SK-N-SH treated with all-trans-retinoic acid at 6 μM for 48 hours (cell line): ENCODE data around the gene MICA.
A peak's percentile ranks its signal among the peaks of the same experiment; 100 is the strongest.

Source experiments
- ATAC-seq: fragments of 200-7000 bp; cut with Tn5 transposase; 3 replicates; pipeline ENCODE4 v1.9.1; 2020; ENCODE audit warnings: mild to moderate bottlenecking, moderate library complexity
- ARNTL ChIP-seq: fragments of 450-650 bp; formaldehyde crosslinking; IDR thresholded peaks from 2 replicates; pipeline ENCODE4 v1.5.0; 2020; ENCODE audit warnings: low read depth, mild to moderate bottlenecking, moderate library complexity, borderline replicate concordance
- BACH2 ChIP-seq: fragments of 250-450 bp; sonication (Bioruptor Pico); IDR thresholded peaks from 2 replicates; pipeline ENCODE4 v1.9.0; 2021; ENCODE audit warnings: mild to moderate bottlenecking, borderline replicate concordance
- CSDC2 ChIP-seq: fragments of 250-450 bp; sonication (Bioruptor Pico); IDR thresholded peaks from 2 replicates; pipeline ENCODE4 v1.5.0; 2020; ENCODE audit warnings: mild to moderate bottlenecking, moderate library complexity
- CSRNP3 ChIP-seq: fragments of 250-450 bp; sonication (Bioruptor Pico); IDR thresholded peaks from 2 replicates; pipeline ENCODE4 v1.5.1; 2021; ENCODE audit warnings: mild to moderate bottlenecking, moderate library complexity
- ESRRG ChIP-seq: fragments of 250-450 bp; sonication (Bioruptor Pico); IDR thresholded peaks from 2 replicates; pipeline ENCODE4 v1.6.1; 2021; ENCODE audit warnings: mild to moderate bottlenecking
- GLIS3 ChIP-seq: fragments of 250-450 bp; sonication (Bioruptor Pico); IDR thresholded peaks from 2 replicates; pipeline ENCODE4 v1.5.0; 2020; ENCODE audit warnings: mild to moderate bottlenecking, moderate library complexity
- ISL1 ChIP-seq: fragments of 250-450 bp; sonication (Bioruptor Pico); IDR thresholded peaks from 2 replicates; pipeline ENCODE4 v2.1.2; 2022; ENCODE audit warnings: mild to moderate bottlenecking, moderate library complexity
- PPARA ChIP-seq: fragments of 250-450 bp; sonication (Bioruptor Pico); IDR thresholded peaks from 2 replicates; pipeline ENCODE4 v1.5.0; 2020; ENCODE audit warnings: mild to moderate bottlenecking, borderline replicate concordance
- RARB ChIP-seq: fragments of 250-450 bp; sonication (Bioruptor Pico); IDR thresholded peaks from 2 replicates; pipeline ENCODE4 v1.8.0; 2021; ENCODE audit warnings: mild to moderate bottlenecking, moderate library complexity
- SNAI2 ChIP-seq: fragments of 250-450 bp; sonication (Bioruptor Pico); IDR thresholded peaks from 2 replicates; pipeline ENCODE4 v1.5.0; 2020; ENCODE audit warnings: mild to moderate bottlenecking, moderate library complexity
- TCF4 ChIP-seq: fragments of 250-450 bp; sonication (Bioruptor Pico); IDR thresholded peaks from 2 replicates; pipeline ENCODE4 v1.8.0; 2021; ENCODE audit warnings: mild to moderate bottlenecking, moderate library complexity, borderline replicate concordance
- ZC3H10 ChIP-seq: fragments of 250-450 bp; sonication (Bioruptor Pico); IDR thresholded peaks from 2 replicates; pipeline ENCODE4 v1.5.1; 2021; ENCODE audit warnings: mild to moderate bottlenecking, moderate library complexity
- ZFP3 ChIP-seq: fragments of 250-450 bp; sonication (Bioruptor Pico); IDR thresholded peaks from 2 replicates; pipeline ENCODE4 v1.5.0; 2020; ENCODE audit warnings: mild to moderate bottlenecking, moderate library complexity
- ZFP30 ChIP-seq: fragments of 450-650 bp; formaldehyde crosslinking; IDR thresholded peaks from 2 replicates; pipeline ENCODE4 v1.5.0; 2022; ENCODE audit warnings: mild to moderate bottlenecking, moderate library complexity
- ZNF565 ChIP-seq: fragments of 450-650 bp; formaldehyde crosslinking; conservative IDR thresholded peaks from 2 replicates; pipeline ENCODE4 v1.5.0; 2020; ENCODE audit warnings: low read depth, mild to moderate bottlenecking, moderate library complexity
- ZNF70 ChIP-seq: fragments of 450-650 bp; formaldehyde crosslinking; IDR thresholded peaks from 2 replicates; pipeline ENCODE4 v1.5.0; 2020; ENCODE audit warnings: mild to moderate bottlenecking, moderate library complexity
- ZNF8 ChIP-seq: fragments of 450-650 bp; formaldehyde crosslinking; IDR thresholded peaks from 2 replicates; pipeline ENCODE4 v1.5.0; 2020; ENCODE audit warnings: mild to moderate bottlenecking, moderate library complexity
- TF ChIP-seq, protein P1 (sequence below): fragments of 250-450 bp; sonication (Bioruptor Pico); IDR thresholded peaks from 2 replicates; pipeline ENCODE4 v1.5.1; 2020; ENCODE audit warnings: low read depth, mild to moderate bottlenecking, moderate library complexity
- TF ChIP-seq, protein P2 (sequence below): fragments of 250-450 bp; sonication (Bioruptor Pico); IDR thresholded peaks from 2 replicates; pipeline ENCODE4 v1.8.0; 2020; ENCODE audit warnings: mild to moderate bottlenecking, moderate library complexity, borderline replicate concordance
- TF ChIP-seq, protein P3 (sequence below): fragments of 250-450 bp; sonication (Bioruptor Pico); IDR thresholded peaks from 2 replicates; pipeline ENCODE4 v1.5.0; 2020; ENCODE audit warnings: mild to moderate bottlenecking, moderate library complexity

MICA gene

DNA sequence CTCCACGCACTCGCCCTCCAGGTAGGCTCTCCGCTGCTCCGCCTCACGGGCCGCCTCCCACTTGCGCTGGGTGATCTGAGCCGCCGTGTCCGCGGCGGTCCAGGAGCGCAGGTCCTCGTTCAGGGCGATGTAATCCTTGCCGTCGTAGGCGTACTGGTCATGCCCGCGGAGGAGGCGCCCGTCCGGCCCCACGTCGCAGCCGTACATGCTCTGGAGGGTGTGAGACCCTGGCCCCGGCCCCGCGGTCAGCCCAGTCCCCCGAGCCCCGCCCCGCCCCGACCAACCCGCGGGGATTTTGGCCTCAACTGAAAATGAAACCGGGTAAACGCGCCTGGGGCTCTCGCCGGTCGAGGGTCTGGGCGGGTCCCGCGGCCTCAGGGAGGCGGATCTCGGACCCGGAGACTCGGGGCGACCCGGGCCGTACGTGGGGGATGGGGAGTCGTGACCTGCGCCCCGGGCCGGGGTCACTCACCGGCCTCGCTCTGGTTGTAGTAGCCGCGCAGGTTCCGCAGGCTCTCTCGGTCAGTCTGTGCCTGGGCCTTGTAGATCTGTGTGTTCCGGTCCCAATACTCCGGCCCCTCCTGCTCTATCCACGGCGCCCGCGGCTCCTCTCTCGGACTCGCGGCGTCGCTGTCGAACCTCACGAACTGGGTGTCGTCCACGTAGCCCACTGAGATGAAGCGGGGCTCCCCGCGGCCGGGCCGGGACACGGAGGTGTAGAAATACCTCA lies 47.0 kb upstream of the MICA start:
- ATAC-seq: peak; percentile 54
- TF ChIP-seq, protein P1, sequence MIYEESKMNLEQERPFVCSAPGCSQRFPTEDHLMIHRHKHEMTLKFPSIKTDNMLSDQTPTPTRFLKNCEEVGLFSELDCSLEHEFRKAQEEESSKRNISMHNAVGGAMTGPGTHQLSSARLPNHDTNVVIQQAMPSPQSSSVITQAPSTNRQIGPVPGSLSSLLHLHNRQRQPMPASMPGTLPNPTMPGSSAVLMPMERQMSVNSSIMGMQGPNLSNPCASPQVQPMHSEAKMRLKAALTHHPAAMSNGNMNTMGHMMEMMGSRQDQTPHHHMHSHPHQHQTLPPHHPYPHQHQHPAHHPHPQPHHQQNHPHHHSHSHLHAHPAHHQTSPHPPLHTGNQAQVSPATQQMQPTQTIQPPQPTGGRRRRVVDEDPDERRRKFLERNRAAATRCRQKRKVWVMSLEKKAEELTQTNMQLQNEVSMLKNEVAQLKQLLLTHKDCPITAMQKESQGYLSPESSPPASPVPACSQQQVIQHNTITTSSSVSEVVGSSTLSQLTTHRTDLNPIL (CRISPR knock-in tag): no peak
- TF ChIP-seq TCF4 (no peak), ZNF8 (no peak)

- TF ChIP-seq ARNTL: no peak
- ATAC-seq: peak; percentile 97
Observed at GRCh38 chr6:31356946-31357466, 46.4 kb upstream of the MICA start, which contains the start of gene HLA-B. Gene HLA-B, minus strand, starts transcription at chr6:31357179. Its CDS starts 21 bp downstream, at chr6:31357158.

GRCh38 chr6:31357886-31358285 lies 45.5 kb upstream of the MICA start:
- 0 out of 3 replicates have a peak, but pooled peaks have one; percentile 10 for ATAC-seq
- TF ChIP-seq, protein P2, sequence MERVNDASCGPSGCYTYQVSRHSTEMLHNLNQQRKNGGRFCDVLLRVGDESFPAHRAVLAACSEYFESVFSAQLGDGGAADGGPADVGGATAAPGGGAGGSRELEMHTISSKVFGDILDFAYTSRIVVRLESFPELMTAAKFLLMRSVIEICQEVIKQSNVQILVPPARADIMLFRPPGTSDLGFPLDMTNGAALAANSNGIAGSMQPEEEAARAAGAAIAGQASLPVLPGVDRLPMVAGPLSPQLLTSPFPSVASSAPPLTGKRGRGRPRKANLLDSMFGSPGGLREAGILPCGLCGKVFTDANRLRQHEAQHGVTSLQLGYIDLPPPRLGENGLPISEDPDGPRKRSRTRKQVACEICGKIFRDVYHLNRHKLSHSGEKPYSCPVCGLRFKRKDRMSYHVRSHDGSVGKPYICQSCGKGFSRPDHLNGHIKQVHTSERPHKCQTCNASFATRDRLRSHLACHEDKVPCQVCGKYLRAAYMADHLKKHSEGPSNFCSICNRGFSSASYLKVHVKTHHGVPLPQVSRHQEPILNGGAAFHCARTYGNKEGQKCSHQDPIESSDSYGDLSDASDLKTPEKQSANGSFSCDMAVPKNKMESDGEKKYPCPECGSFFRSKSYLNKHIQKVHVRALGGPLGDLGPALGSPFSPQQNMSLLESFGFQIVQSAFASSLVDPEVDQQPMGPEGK (CRISPR knock-in tag): no peak
- TF ChIP-seq, protein P3, sequence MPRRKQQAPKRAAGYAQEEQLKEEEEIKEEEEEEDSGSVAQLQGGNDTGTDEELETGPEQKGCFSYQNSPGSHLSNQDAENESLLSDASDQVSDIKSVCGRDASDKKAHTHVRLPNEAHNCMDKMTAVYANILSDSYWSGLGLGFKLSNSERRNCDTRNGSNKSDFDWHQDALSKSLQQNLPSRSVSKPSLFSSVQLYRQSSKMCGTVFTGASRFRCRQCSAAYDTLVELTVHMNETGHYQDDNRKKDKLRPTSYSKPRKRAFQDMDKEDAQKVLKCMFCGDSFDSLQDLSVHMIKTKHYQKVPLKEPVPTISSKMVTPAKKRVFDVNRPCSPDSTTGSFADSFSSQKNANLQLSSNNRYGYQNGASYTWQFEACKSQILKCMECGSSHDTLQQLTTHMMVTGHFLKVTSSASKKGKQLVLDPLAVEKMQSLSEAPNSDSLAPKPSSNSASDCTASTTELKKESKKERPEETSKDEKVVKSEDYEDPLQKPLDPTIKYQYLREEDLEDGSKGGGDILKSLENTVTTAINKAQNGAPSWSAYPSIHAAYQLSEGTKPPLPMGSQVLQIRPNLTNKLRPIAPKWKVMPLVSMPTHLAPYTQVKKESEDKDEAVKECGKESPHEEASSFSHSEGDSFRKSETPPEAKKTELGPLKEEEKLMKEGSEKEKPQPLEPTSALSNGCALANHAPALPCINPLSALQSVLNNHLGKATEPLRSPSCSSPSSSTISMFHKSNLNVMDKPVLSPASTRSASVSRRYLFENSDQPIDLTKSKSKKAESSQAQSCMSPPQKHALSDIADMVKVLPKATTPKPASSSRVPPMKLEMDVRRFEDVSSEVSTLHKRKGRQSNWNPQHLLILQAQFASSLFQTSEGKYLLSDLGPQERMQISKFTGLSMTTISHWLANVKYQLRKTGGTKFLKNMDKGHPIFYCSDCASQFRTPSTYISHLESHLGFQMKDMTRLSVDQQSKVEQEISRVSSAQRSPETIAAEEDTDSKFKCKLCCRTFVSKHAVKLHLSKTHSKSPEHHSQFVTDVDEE (CRISPR knock-in tag): no peak
- no peak for TF ChIP-seq ZFP3 (CRISPR knock-in tag)
- no peak for TF ChIP-seq ISL1 (CRISPR knock-in tag)
- TF ChIP-seq GLIS3 (CRISPR knock-in tag): no peak

DNA sequence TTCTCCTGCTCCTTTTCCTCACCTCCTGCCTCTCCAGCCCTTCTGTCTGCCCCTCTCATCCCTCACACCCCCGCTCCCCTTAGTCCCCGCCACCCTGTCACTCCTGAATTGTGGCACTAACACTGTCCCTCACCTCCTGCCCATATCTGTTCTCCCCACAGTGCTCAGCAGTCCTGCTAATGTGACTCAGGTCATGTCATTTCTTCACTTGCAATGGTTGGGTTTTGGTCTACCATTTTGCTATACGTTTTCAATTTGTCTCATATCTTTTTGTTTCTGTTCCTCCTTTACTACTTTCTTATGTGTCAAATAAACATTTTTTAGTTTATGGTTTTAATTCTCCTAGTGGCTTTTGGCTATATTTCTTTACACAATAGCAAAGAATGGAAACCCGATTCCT lies 45.1 kb upstream of the MICA start:
- TF ChIP-seq PPARA (CRISPR knock-in tag) (no peak), ZNF70 (no peak), ZFP30 (CRISPR knock-in tag) (no peak), ZFP3 (CRISPR knock-in tag) (no peak), ZNF565 (CRISPR knock-in tag) (no peak), ARNTL (no peak), CSRNP3 (no peak)
- TF ChIP-seq, all 23 proteins: peak for 0
- no peak for ATAC-seq

DNA sequence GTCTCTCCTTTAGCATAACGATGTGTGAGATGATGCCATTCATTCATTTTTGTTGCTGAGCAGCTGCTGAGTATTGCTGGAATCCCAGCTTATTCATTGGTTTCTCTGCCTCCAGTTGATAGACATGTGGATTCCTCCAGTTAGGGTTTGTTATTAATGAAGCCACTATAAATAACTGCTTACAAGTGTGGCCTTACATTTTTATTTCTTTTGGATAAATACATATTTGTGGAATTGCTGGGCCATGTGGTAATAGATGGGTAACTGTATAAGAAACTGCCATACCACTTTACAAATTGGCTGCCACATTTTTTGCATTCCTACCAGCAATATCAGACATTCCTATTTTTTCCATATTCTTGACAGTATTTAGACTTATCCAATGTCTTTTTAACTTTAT lies 43.8 kb upstream of the MICA start:
- TF ChIP-seq ZFP3 (CRISPR knock-in tag) (no peak), CSRNP3 (no peak), ZNF565 (CRISPR knock-in tag) (no peak), ZC3H10 (no peak), TCF4 (no peak), CSDC2 (CRISPR knock-in tag) (no peak), PPARA (CRISPR knock-in tag) (no peak), SNAI2 (CRISPR knock-in tag) (no peak), ARNTL (no peak), ISL1 (CRISPR knock-in tag) (no peak), RARB (CRISPR knock-in tag) (no peak), GLIS3 (CRISPR knock-in tag) (no peak), BACH2 (CRISPR knock-in tag) (no peak), ESRRG (CRISPR knock-in tag) (no peak), ZFP30 (CRISPR knock-in tag) (no peak)
- TF ChIP-seq, protein P2 (CRISPR knock-in tag): no peak
- no peak for ATAC-seq
